Activated CD8-positive, alpha-beta T cell treated with anti-CD3 and anti-CD28 coated beads, Interleukin-2, amount 10 ng/mL, durations not matched to agents 7 days and 5 days (primary cell): ENCODE measurements around the gene AGBL4. TPM values are rescaled to one million over a fixed set of nuclear protein-coding genes. Genes with fewer than 3 reads are reported as not detected.

Experiments
- ATAC-seq: fragments of 150-1000 bp; cut with Tn5 transposase; one replicate; pipeline ENCODE4 v1.10.0; 2021; ENCODE audit warnings: moderate library complexity
- CTCF ChIA-PET: fragments of 350-600 bp; sonication (Branson Sonifier 250); formaldehyde crosslinking; loops from one replicate; lab custom pipeline; 2021; ENCODE audit warnings: antibody characterized with exemption; lab: Charles Lee
- POLR2A ChIA-PET: fragments of 350-600 bp; sonication (Branson Sonifier 250); formaldehyde crosslinking; loops from one replicate; lab custom pipeline; 2021; ENCODE audit warnings: antibody characterized with exemption; lab: Charles Lee
- DNase-seq: peaks from one replicate; pipeline ENCODE4 v3.0.0-alpha.2; 2020
- H3K27ac Mint-ChIP-seq: one replicate; pipeline ENCODE4 v1.8.0; 2021; ENCODE audit warnings: mild to moderate bottlenecking, mixed read lengths
- H3K27me3 Mint-ChIP-seq: one replicate; pipeline ENCODE4 v1.8.0; 2021; ENCODE audit warnings: low read depth, mixed read lengths
- H3K36me3 Mint-ChIP-seq: one replicate; pipeline ENCODE4 v1.8.0; 2021; ENCODE audit warnings: low read depth, mixed read lengths
- H3K4me1 Mint-ChIP-seq: one replicate; pipeline ENCODE4 v1.8.0; 2021; ENCODE audit warnings: low read depth, mixed read lengths
- H3K4me3 Mint-ChIP-seq: one replicate; pipeline ENCODE4 v1.8.0; 2021; ENCODE audit warnings: mild to moderate bottlenecking, mixed read lengths
- H3K9me3 Mint-ChIP-seq: one replicate; pipeline ENCODE4 v1.8.0; 2022; ENCODE audit warnings: mixed read lengths; ENCODE audit not compliant: insufficient read depth
- total RNA-seq, 2 experiments: library from RNA; stranded (reverse); gene quantifications; one replicate each; pipeline ENCODE4 v1.2.3, GENCODE V29; 2021

The AGBL4 gene
- total RNA-seq, 2 experiments from 2014 or later, result not detected

GRCh38 chr1:48738356-48738755 is 1285.4 kb downstream of the AGBL4 start:
- H3K27me3 Mint-ChIP-seq, result no peaks in the 10 kb centered on the region
- H3K36me3 Mint-ChIP-seq, result peaks cover 6% of the 10 kb centered on the region
- no peak overlapping the region for H3K27ac Mint-ChIP-seq
- H3K4me3 Mint-ChIP-seq, result no peak overlapping the region
- ATAC-seq (no peak), DNase-seq (no peak)
- POLR2A ChIA-PET, result no interaction called here
- CTCF ChIA-PET, result interaction anchor here (1.2 to 1.6 kb wide), 2 partner anchors 33 to 61 kb away, joined by 3 to 4 read pairs; no protein-coding TSS in a partner anchor
- H3K4me1 Mint-ChIP-seq, result no peaks in the 10 kb centered on the region
- no peaks in the 10 kb centered on the region for H3K9me3 Mint-ChIP-seq

- H3K4me1 Mint-ChIP-seq, result no peaks in the 10 kb centered on the region
- ChIA-PET POLR2A (no interaction called here), CTCF (no interaction called here)
- no peak overlapping the region for H3K27ac Mint-ChIP-seq
- H3K36me3 Mint-ChIP-seq, result peaks cover 6% of the 10 kb centered on the region
- DNase-seq (no peak), ATAC-seq (no peak)
- H3K4me3 Mint-ChIP-seq, result no peak overlapping the region
- H3K9me3 Mint-ChIP-seq, result no peaks in the 10 kb centered on the region
- no peaks in the 10 kb centered on the region for H3K27me3 Mint-ChIP-seq
These were observed 1288.0 kb downstream of the AGBL4 start for GRCh38 chr1:48735796-48736195.

- no peak overlapping the region for H3K27ac Mint-ChIP-seq
- H3K4me3 Mint-ChIP-seq, result no peak overlapping the region
- H3K4me1 Mint-ChIP-seq, result no peaks in the 10 kb centered on the region
- DNase-seq (no peak), ATAC-seq (no peak)
- POLR2A ChIA-PET, result no interaction called here
- peaks cover 7% of the 10 kb centered on the region for H3K36me3 Mint-ChIP-seq
- no peaks in the 10 kb centered on the region for H3K9me3 Mint-ChIP-seq
- H3K27me3 Mint-ChIP-seq, result no peaks in the 10 kb centered on the region
- CTCF ChIA-PET, result interaction anchor here (0.6 kb wide), 1 partner anchor 53 kb away, joined by 3 read pairs; no protein-coding TSS in a partner anchor
These were observed 1293.4 kb downstream of the AGBL4 start for GRCh38 chr1:48730164-48730910.

GRCh38 chr1:48728584-48728983 is 1295.2 kb downstream of the AGBL4 start:
- DNase-seq, result no peak
- Mint-ChIP-seq H3K27me3 (no peaks in the 10 kb centered on the region), H3K9me3 (no peaks in the 10 kb centered on the region), H3K36me3 (peaks cover 4% of the 10 kb centered on the region), H3K27ac (no peak overlapping the region), H3K4me1 (no peaks in the 10 kb centered on the region), H3K4me3 (no peak overlapping the region)
- ChIA-PET CTCF (no interaction called here), POLR2A (no interaction called here)
- no peak for ATAC-seq

- H3K4me1 Mint-ChIP-seq, result no peaks in the 10 kb centered on the region
- H3K9me3 Mint-ChIP-seq, result no peaks in the 10 kb centered on the region
- no peak for DNase-seq
- H3K4me3 Mint-ChIP-seq, result no peak overlapping the region
- no peak for ATAC-seq
- no peak overlapping the region for H3K27ac Mint-ChIP-seq
- H3K27me3 Mint-ChIP-seq, result no peaks in the 10 kb centered on the region
- ChIA-PET POLR2A (no interaction called here), CTCF (interaction anchor here (0.6 to 1.1 kb wide), 2 partner anchors 47 to 49 kb away, joined by 3 read pairs; no protein-coding TSS in a partner anchor)
- peaks cover 4% of the 10 kb centered on the region for H3K36me3 Mint-ChIP-seq
These were observed 1297.1 kb downstream of the AGBL4 start for GRCh38 chr1:48726557-48727215.

- ChIA-PET CTCF (interaction anchor here (1.1 kb wide), 1 partner anchor 49 kb away, joined by 3 read pairs; no protein-coding TSS in a partner anchor), POLR2A (no interaction called here)
- ATAC-seq, result no peak
- Mint-ChIP-seq H3K27me3 (no peaks in the 10 kb centered on the region), H3K27ac (no peak overlapping the region), H3K4me1 (no peaks in the 10 kb centered on the region), H3K9me3 (no peaks in the 10 kb centered on the region), H3K4me3 (no peak overlapping the region), H3K36me3 (peaks cover 4% of the 10 kb centered on the region)
- DNase-seq, result no peak
These were observed 1297.6 kb downstream of the AGBL4 start for GRCh38 chr1:48726139-48726538.

GRCh38 chr1:48725341-48726046 is 1298.3 kb downstream of the AGBL4 start:
- no peak for ATAC-seq
- ChIA-PET POLR2A (no interaction called here), CTCF (no interaction called here)
- Mint-ChIP-seq H3K27me3 (no peaks in the 10 kb centered on the region), H3K4me3 (no peak overlapping the region), H3K9me3 (no peaks in the 10 kb centered on the region), H3K4me1 (no peaks in the 10 kb centered on the region), H3K36me3 (peaks cover 4% of the 10 kb centered on the region), H3K27ac (no peak overlapping the region)
- DNase-seq, result no peak

GRCh38 chr1:48720929-48721328 is 1302.8 kb downstream of the AGBL4 start:
- Mint-ChIP-seq H3K9me3 (no peaks in the 10 kb centered on the region), H3K4me3 (no peak overlapping the region), H3K4me1 (no peaks in the 10 kb centered on the region), H3K27me3 (no peaks in the 10 kb centered on the region), H3K36me3 (no peaks in the 10 kb centered on the region), H3K27ac (no peak overlapping the region)
- ATAC-seq (no peak), DNase-seq (no peak)
- CTCF ChIA-PET, result no interaction called here
- POLR2A ChIA-PET, result no interaction called here

GRCh38 chr1:48718705-48719104 is 1305.0 kb downstream of the AGBL4 start:
- Mint-ChIP-seq H3K9me3 (no peaks in the 10 kb centered on the region), H3K27ac (no peak overlapping the region), H3K4me1 (no peaks in the 10 kb centered on the region), H3K36me3 (no peaks in the 10 kb centered on the region), H3K27me3 (no peaks in the 10 kb centered on the region), H3K4me3 (no peak overlapping the region)
- ChIA-PET CTCF (no interaction called here), POLR2A (no interaction called here)
- DNase-seq (no peak), ATAC-seq (no peak)

- Mint-ChIP-seq H3K4me3 (no peak overlapping the region), H3K27me3 (no peaks in the 10 kb centered on the region), H3K27ac (no peak overlapping the region), H3K36me3 (no peaks in the 10 kb centered on the region), H3K9me3 (no peaks in the 10 kb centered on the region), H3K4me1 (no peaks in the 10 kb centered on the region)
- DNase-seq (no peak), ATAC-seq (no peak)
- POLR2A ChIA-PET, result no interaction called here
- CTCF ChIA-PET, result no interaction called here
These were observed 1305.6 kb downstream of the AGBL4 start for GRCh38 chr1:48718116-48718630.

- ATAC-seq, result no peak
- no peaks in the 10 kb centered on the region for H3K9me3 Mint-ChIP-seq
These were observed 1306.7 kb downstream of the AGBL4 start for GRCh38 chr1:48717082-48717481.

GRCh38 chr1:48715921-48716320 is 1307.8 kb downstream of the AGBL4 start:
- Mint-ChIP-seq H3K4me1 (no peaks in the 10 kb centered on the region), H3K27me3 (no peaks in the 10 kb centered on the region), H3K4me3 (no peak overlapping the region), H3K27ac (no peak overlapping the region), H3K9me3 (no peaks in the 10 kb centered on the region), H3K36me3 (no peaks in the 10 kb centered on the region)
- POLR2A ChIA-PET, result no interaction called here
- CTCF ChIA-PET, result no interaction called here
- DNase-seq (no peak), ATAC-seq (no peak)

More at GRCh38 chr1:48717082-48717481, 1306.7 kb downstream of the AGBL4 start:
- Mint-ChIP-seq H3K36me3 (no peaks in the 10 kb centered on the region), H3K4me3 (no peak overlapping the region), H3K4me1 (no peaks in the 10 kb centered on the region), H3K27ac (no peak overlapping the region), H3K27me3 (no peaks in the 10 kb centered on the region)
- ChIA-PET CTCF (no interaction called here), POLR2A (no interaction called here)
- no peak for DNase-seq
